HG02759 (cell line): ENCODE measurements around the gene RNASE12.
A peak's percentile ranks its signal among the peaks of the same experiment; 100 is the strongest.
"Not testable (repeated sequence)": the region's sequence is repeated elsewhere in the genome, so short reads cannot be mapped to it uniquely, and the experiment has no call there.

Source experiments
- ATAC-seq: cut with Tn5 transposase; IDR thresholded peaks from one replicate; pipeline ENCODE4 v1.9.1; 2021; ENCODE audit warnings: mild to moderate bottlenecking, moderate library complexity; ENCODE audit not compliant: unreplicated experiment

Gene RNASE12

DNA sequence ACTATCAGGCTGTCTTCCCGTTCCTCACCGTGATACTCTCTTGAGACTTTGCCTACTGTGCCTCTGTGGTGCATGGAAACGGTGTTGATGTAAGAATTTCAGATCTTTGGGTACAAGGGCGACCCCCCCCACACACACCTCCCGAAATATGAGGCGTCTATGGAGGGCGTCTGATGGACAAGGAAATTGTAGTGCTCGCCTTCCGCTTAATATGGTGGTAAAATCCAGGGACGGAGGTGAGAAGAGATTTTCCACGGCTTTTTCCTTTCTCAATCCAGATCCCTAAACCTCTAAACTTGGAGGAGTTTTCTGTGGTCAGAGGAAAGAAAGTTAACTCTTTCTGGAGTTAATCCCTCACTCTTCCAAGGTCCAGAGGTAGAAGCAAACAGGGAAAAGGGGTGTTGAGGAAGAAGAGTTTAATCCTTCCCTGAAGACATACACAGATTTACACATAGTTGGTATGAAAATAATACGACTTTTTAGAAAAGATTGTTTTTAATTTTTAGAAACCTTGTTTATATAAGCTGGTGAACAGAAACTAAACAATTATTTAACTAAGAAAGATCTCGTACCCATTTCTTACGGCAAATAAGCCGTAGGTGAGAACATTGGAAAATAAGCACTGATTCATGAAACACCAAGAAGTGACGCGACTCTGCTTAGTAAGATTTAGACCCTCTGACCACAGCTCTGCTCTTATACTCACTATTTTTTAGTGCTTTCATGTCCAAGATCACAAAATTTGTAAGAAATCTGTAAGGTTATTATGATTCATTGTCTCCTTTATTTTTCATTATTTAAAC, 23.1 kb upstream of the RNASE12 start:
- no peak for ATAC-seq

DNA sequence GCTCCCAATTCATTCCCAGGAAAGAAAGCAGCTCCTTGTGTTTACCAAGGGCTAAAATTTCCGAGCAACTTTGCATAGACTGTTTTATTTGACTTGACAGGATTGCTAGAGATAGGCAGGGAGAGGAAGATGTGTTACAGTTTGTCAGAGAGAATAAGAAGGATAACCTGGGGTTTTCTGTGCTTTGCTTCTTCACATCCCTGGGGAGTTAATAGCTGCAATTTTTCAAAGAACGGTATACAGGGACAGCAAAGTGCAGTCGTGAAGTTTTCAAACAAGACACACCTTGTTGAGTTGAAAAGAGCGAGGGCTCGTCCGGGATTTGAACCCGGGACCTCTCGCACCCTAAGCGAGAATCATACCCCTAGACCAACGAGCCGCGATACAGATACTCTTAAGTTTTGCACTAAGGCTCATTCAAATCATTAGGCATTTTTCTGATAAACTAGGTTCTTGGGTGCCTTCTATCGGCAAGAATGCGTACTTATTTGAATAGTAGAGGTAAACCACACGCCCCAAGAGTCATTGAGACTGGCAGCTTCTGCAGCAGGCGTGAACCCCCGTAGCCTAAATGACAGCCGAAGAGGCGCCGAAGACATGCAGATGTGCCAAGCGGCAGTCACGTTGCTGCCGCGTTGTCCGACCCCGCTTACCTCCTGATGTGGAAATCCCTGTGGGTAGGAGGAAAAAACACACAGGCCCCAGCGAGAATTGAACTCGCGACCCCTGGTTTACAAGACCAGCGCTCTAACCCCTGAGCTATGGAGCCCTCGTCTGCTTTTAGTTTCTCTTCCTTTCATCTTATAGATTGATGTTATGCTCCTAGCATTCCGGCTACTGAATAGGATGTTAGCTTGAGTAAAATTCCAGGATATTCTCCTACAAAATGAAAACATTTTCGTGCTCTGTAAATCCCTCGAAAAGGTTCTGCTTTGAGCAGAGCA, 22.2 kb upstream of the RNASE12 start:
- peak; percentile 78 for ATAC-seq

DNA sequence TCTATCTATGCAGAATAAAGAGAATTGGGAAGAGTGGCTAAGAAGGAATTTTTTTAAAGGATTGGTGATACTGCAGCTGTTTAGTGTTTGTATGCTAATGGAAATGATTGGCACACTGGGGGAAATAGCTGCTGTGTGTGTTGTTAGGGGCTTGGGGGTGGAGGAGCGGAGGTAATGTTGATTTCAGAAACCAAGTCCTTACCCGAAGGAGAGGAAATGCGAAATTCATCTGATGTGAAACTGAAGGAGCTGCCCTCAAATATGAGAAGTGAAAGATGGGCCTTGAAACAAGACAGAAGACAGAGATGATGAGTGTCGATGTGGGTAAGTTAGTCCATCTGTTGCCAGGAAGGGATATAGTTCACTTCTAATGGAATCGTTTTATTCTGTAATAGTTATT, 21.2 kb upstream of the RNASE12 start:
- no peak for ATAC-seq

DNA sequence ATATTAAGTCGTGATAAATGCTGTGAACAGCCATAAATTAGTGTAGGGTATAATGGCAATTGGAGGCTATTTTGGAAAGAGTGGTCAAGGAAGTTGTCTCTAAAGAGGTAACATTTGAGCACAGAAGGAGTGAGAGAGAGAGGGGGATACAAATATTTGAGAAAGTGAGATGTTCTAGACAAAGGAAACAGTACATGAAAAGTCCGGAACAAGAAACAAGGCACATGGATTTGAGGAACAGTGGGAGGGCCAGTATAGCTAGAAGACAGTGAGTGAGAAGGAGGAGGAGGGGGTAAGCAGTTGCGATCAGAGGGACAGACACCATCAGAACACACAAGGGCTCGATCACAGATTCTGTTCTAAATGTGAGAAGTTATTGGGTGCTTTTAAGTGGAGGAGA, 20.1 kb upstream of the RNASE12 start:
- no peak for ATAC-seq

DNA sequence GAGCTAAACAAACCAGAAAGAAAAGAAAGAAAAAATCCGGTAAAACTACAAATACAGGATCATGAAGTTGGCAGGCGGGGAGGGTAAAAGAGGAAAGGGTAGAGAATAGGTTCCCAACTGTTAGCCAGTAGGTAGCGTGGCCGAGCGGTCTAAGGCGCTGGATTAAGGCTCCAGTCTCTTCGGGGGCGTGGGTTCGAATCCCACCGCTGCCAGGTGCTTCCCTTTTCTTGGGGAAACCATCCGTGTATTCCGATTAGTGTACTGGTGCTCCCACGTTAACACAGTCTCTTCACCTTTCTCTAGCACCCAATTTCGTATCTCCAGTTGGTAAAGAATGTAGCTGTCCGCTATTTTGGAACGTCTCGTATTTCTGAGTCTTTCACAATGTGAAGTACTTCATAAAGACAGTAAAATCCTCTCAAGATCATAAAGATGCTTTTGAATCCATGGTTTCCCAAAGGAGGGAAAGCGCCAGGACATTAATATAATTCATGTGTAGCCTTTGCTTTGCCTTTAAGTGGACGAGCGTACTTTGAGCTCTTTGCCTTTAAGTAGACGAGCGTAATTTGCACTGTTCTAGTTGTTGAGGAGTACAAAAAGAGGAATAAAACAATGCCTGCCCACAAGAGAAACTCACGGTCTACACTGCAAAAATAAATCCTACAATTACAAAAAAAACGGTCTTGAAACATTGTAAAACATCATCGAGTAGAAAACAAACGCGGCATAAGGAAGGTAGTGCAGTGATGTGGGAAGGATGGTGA, 19.0 kb upstream of the RNASE12 start:
- ATAC-seq, result peak; percentile 31

DNA sequence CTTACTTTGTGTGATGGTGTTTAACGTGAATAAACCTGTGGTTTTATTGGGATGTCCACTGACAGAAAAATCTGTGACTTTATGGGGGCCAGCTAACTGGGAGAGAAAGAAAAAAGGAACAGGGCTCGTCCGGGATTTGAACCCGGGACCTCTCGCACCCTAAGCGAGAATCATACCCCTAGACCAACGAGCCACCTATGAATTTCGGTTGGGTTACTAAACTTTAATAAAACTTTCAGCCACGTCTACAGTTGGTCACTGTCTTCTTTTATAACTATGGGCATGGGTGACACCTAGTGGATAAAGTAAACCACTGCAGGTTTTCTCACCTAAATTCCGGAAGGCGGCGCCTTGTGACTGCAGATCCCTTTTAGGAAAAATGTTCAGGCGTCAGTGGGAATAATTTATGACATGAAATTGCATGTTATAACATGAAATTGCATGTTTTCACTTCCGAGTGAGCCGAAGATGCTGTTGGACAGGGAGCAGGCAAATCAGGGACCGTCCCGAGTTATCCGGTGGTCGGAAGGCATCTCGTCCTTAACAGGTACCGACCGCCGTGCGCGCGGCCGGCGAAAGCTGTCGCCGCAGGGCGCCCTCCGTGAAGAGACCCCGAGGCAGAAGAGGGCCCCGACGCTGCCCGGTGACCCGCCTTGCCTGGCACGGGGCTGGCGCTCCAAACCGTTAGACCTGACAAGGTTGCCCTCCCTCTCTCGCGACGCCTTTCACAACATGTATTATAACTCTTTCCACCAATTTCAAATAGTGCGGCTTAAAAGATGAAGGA, 18.2 kb upstream of the RNASE12 start:
- ATAC-seq, result no peak

DNA sequence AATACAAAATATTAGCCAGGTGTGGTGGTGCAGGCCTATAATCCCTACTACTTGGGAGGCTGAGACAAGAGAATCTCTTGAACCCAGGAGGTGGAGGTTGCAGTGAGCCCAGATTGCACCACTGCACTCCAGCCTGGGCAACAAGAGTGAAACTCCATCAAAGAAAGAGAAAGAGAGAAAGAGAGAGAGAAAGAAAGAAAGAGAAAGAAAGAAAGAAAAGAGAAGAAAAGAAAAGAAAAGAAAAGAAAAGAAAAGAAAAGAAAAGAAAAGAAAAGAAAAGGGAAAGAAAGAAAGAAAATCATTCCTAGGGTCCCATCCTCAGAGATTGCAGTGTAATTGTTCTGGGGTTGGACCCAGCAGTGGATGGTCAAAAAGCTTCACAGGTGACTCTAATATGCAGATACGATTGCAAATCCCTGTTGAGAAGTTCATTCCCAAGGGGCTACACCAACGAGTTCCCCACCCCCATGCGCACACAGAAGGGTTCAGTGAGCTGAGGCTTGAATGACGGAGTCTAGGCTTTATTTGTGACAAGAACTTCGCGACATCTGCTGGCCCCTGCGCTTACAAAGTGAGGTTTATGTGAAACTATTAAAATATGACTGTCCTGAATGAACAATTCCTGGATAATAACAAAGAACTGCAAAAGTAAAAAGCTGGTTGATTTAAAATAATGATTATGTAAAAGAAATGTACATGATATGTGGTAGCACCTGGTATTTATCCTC, 17.4 kb upstream of the RNASE12 start:
- ATAC-seq, result no peak

DNA sequence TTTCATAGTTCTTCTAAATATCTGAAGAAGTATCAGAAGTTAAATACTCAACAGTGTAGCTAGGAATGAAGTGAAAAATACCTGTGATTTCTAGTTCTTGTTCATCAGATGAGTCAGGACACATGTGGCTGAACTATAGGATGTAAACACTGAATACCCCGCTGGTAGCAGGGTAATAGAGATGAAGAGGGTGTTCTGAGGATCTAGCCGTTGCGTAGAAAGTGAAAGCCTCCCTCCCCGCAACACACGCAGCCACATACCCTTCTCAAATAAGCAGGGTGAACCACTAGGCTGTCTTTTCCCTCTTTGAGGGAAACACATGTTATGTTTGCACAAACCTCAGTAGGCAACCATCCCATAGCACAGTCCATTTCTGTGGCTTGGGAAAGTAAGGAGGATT, 16.4 kb upstream of the RNASE12 start:
- no peak for ATAC-seq

DNA sequence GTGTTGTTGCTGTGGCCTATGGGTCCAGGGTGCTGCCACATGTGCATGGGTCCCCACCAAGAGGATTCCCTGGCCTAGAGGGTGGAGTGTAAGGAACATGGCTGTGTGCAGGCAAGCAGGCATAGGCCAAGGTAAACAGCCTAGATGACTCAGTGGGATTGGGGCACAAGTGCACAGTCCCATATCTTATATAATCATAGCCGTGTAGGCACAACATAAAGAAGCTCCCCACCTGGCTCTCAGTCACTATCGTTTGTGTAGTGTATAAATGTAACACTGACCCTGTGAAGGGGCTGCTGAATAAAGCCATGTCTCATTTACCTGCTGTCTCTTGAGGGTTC, 15.7 kb upstream of the RNASE12 start:
- ATAC-seq, result no peak

DNA sequence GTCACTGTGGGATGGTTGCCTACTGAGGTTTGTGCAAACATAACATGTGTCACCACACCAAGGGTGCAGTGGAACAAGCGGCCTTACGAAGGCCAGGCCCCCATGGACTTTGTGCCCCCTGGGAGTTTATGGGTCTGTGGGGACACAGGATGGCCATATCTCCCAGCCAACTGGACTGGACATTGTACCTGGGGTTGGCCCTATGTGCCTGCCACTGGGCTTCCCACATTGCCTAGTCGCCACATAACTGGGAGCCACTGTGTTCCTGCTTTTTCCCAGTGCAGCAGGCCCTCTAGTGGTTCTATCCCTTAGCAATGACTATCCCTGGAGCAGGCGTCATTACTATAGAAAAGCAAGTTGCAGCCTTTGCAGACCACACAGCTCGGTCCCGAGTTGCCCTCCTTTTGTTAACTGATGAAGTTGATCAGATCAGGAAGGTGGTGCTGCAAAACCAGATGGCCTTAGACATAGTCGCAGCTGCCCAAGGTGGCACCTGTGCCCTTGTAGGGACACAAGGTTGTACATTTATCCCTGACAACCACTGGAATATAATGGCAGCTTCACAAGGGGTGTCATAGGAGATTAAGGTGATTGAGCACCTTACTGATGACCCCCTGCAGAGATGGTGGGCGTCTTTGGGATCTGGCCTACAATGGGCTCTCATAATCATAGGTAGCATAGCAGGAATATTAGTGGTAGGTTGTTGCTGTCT, 15.2 kb upstream of the RNASE12 start:
- ATAC-seq, result no peak

DNA sequence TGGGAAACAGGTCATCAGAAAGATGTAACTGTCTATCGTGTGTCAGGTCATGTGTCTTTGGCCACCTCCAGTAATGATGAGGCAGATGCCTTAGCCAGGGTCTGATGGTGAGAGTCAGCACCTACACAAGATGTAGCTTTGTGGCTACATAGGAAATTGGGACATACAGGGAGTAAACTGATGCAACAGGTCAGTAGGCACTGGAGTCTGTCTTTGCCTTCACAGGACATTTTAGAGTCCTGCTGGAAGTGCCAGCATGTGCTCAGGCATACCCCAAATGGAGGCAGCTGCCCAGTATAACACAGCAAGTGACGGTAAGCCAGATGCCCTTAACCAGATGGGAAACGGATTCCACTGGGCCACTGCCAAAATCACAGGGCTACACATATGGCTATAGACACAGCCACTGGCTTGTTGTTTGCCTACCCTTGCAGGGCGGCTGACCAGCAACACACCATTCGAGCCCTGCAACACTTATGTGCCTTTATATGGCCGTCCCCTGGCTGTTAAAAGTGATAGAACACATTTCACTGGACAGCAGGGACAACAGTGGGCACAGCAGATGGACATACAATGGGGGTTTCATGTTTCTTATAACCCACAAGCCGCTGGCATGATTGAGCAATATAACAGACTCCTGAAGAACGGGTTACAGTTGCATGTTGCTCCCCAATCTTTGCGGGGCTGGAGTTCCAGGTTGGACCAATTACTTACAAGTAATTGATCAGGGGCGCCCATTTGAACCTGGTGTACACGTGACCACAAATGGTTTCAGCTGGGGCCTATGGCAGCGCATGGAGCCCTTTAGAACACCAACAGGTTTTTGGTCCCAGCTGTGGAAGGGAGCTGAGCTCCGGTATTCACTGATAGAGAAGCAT, 12.9 kb upstream of the RNASE12 start:
- ATAC-seq, result no peak

DNA sequence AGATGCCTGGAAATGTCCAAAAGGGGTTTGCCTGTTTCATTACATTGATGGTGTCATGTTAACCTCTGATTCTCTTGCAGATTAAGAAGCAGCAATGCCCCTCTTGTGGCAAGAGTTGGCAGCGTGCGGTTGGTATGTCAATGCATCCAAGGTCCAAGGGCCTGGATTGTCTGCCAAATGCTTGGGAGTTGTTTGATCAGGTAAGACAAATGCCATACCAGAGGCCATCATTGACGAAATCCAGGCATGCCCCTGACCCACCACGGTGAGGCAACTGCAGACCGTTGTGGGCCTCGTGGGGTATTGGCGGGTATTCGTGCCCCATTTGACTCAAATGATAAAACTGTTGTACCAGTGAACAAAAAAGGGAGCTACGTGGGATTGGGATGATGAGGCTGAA, 11.4 kb upstream of the RNASE12 start:
- ATAC-seq, result no peak

DNA sequence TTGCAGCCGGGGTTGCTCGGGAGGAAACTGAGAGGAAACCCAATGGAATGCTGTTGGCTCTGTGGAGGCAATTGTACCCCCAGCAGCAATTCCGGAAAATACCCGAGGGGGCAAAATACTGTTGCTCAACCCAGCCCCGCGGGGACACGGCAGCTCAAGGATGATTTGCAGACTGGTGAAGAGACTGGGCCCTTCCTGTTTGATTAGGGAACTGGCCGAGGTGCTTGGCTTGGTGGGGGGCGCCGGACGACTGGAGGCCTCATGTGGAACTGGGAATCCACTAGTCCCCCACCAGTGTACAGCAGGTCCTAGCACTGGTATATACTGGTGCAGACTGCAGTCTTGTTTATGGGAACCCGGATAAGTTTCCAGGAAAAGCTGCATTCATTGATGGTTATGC, 10.3 kb upstream of the RNASE12 start:
- no peak for ATAC-seq

DNA sequence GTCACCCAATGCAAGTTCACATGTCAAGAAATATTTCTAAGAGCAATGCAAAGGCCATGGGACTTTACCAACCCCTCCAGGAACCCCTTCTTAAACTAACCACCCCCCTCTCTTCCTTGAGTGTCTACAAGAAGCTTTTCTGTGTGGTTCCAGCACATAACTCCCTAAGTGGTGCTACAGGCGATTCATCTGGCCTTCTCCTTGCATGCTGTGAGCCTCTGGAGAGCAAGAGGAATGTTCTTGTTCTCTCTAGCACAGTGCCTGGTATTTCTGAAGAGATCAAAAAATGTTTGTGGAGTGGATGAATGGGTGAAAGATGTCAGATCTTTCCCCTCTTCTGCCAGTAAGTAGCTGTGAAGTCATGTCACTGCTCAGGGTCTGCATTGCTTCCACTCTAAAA, 5.9 kb upstream of the RNASE12 start:
- ATAC-seq, result no peak

DNA sequence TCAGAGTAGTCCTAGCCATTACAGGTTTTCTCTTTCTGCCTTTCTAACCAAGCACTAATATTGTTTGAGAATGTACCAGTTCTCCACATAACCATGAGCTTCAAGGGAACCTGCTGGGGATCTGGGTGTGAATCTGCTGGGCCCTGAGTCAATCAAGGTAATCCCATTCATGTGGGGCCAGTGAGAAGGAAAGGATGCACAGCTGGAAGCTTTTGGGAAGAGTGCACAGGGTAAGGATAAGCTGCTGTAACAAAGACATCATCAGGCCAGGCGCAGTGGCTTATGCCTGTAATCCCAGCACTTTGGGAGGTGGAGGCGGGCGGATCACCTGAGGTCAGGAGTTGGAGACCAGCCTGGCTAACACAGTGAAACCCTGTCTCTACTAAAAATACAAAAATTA, 4.5 kb upstream of the RNASE12 start:
- not testable (repeated sequence) for ATAC-seq

DNA sequence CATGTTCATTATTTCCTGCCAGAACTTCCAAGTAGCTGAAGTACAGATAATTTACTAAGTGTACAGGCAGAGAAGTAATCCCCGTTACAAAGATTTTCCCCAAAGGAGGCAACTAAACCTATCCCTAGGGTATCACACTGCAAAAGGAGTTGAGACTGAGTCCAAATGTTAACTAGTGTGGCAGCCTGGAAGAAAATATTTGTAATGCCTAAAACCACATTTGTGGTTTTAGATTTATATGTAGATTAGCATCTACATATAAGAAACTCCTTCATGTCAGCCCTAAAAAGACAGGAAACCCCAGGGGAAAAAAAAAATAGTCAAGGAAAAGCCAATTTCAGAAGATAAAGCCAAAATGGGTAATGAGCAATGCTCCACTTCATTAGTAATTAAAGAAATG, 1.4 kb upstream of the RNASE12 start:
- ATAC-seq, result no peak

DNA sequence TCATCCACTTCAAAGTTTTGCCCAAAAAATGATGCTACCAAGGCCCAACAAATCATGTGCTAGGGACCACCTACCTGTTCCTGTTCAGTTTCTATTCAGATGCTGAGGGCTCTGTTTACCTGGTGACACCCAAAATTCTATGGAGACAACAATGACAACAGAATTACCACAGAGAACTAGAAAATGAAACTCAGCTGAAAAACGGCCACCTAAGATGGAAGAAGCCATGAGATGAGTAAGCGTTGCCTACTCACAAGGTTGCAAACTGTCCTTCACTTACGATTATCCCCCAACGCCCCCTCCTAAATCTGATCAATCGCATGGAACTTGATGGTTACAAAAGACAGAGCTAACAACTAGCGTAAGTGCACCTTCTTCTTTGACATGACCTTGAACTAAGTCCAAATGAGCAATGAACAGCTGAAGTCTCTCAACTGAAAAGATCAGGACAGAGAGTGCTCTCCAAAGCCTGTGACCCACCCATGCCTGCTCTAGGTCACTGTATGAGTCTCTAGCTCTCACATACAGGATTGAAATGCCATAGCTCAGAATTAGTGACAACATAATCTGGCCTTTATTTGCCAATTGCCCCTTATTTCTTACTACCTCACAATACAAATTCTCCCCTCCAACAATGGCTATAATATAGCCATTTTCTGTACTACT, 3.6 kb downstream of the RNASE12 start, which contains the start of gene RNASE11:
TSS of gene RNASE11 (minus strand) at position 513 of the 666 bp plus-strand sequence.
- ATAC-seq, result no peak

DNA sequence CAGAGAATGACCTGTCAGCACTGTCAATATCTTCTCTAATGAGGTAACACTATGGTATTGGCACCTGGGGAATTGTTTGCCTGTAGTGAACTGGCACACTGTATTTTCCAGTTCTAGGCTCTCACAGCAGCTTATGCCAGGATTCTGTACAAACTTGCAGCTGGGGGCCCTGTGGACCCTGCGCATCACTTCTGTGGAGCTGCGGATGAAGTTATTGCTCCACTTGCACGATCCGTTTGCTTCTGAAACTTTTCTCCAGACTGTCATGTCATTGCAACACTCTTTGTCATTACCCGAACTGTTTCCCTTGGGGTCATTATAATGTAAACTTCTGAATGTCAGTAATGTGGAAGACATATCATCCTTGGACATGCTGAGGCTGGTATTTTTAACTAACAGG, 7.3 kb downstream of the RNASE12 start:
- no peak for ATAC-seq
